K562 (cell line): Measurements from ENCODE around the gene EXOC7. TPM values are rescaled to one million over a fixed set of nuclear protein-coding genes. Genes with fewer than 3 reads are reported as not detected.

ENCODE experiments used
- ATAC-seq: fragments of 200-7000 bp; cut with Tn5 transposase; 3 replicates; pipeline ENCODE4 v1.9.1; 2020; ENCODE audit warnings: moderate library complexity
- BruUV-seq: library from RNA; stranded (reverse); fragments of 400-500 nt; replicated peaks from 2 replicates; lab custom pipeline; 2021; lab: Mats Ljungman, UMichigan
- CTCF ChIA-PET: fragments of 300-600 bp; formaldehyde crosslinking; extraction: SDS; loops from one replicate; lab custom pipeline; 2021; ENCODE audit warnings: low intra/inter-chr PET ratio; lab: Yijun Ruan, JAX
- POLR2A ChIA-PET: fragments of 300-600, 350-650 bp; sonication (Branson Sonifier 250); formaldehyde crosslinking; extraction: SDS; loops from one replicate; lab custom pipeline; 2021; ENCODE audit warnings: antibody characterized with exemption, inconsistent platforms; lab: Yijun Ruan, JAX
- DNase-seq, 4 experiments: peaks; one replicate each; pipeline versions ENCODE4 v3.0.0 to v3.0.0-alpha.2; 2011 to 2018; ENCODE audit warnings: low spot score in 3 of 4, mixed read lengths in 3 of 4; ENCODE audit errors: extremely low read depth in 1 of 4
- FAIRE-seq: peaks from 2 replicates; lab custom pipeline; 2011; peaks lifted over from hg19 to GRCh38; lab: Jason Lieb, UNC
- H2AFZ ChIP-seq: 2 replicates; pipeline ENCODE4 v1.6.0; 2011; ENCODE audit warnings: low read depth, low read length, control low read depth, inconsistent platforms
- H3K27ac ChIP-seq: fragments of 200-600 bp; 3 replicates; pipeline ENCODE4 v1.8.0; 2011; ENCODE audit warnings: low read depth, mild to moderate bottlenecking, control low read depth, inconsistent platforms, low read length, moderate library complexity, mixed read lengths; ENCODE audit errors: extremely low read depth
- H3K27me3 ChIP-seq, 2 experiments: fragments of 300-600 bp in 1 of 2; 2 replicates in 1 of 2; 3 replicates in 1 of 2; pipeline versions ENCODE4 v1.6.0 to v1.8.0; 2011; ENCODE audit warnings: inconsistent platforms in 2 of 2, low read length in 2 of 2, mild to moderate bottlenecking in 1 of 2, mixed read lengths in 1 of 2, moderate library complexity in 1 of 2; ENCODE audit not compliant: control insufficient read depth in 2 of 2, insufficient read depth in 2 of 2
- H3K36me3 ChIP-seq: fragments of 300-600 bp; 3 replicates; pipeline ENCODE4 v1.8.0; 2011; ENCODE audit warnings: mild to moderate bottlenecking, low read length, inconsistent platforms; ENCODE audit not compliant: control insufficient read depth, insufficient read depth
- H3K4me1 ChIP-seq, 2 experiments: fragments of 200-600 bp in 1 of 2; replicated peaks in 1 of 2; 2 replicates in 1 of 2; 3 replicates in 1 of 2; pipeline versions ENCODE4 v1.5.1 to v1.8.0; 2011; ENCODE audit warnings: inconsistent platforms in 2 of 2, low read length in 2 of 2, mild to moderate bottlenecking in 1 of 2, mixed read lengths in 1 of 2, moderate library complexity in 1 of 2; ENCODE audit not compliant: control insufficient read depth in 2 of 2, insufficient read depth in 2 of 2
- H3K4me2 ChIP-seq: 2 replicates; pipeline ENCODE4 v1.6.1; 2011; ENCODE audit warnings: low read length, control low read depth, inconsistent platforms, mixed read lengths; ENCODE audit not compliant: insufficient read depth
- H3K4me3 ChIP-seq: fragments of 200-600 bp; sonication (generic), shearing (Covaris generic); 2 replicates; pipeline ENCODE4 v1.5.1; 2016; ENCODE audit warnings: control low read depth, inconsistent platforms
- H3K79me2 ChIP-seq: fragments of 200-600 bp; 3 replicates; pipeline ENCODE4 v1.8.0; 2011; ENCODE audit warnings: low read length, inconsistent platforms; ENCODE audit not compliant: control insufficient read depth, insufficient read depth
- H3K9ac ChIP-seq, 2 experiments: 2 replicates each; pipeline versions ENCODE4 v1.6.0 to v1.6.1; 2011; ENCODE audit warnings: low read depth in 2 of 2, low read length in 2 of 2, control low read depth in 1 of 2, inconsistent platforms in 1 of 2, mild to moderate bottlenecking in 1 of 2, mixed read lengths in 1 of 2; ENCODE audit not compliant: insufficient read depth in 1 of 2
- H3K9me1 ChIP-seq: one replicate; pipeline ENCODE4 v1.6.0; 2011; ENCODE audit warnings: inconsistent platforms, mild to moderate bottlenecking, low read length, moderate library complexity; ENCODE audit not compliant: control insufficient read depth, insufficient read depth
- H3K9me3 ChIP-seq: replicated peaks from 2 replicates; pipeline ENCODE4 v1.5.1; 2011; ENCODE audit warnings: low read depth, low read length, inconsistent platforms; ENCODE audit not compliant: control insufficient read depth, insufficient read depth
- H4K20me1 ChIP-seq: replicated peaks from 2 replicates; pipeline ENCODE4 v1.6.1; 2011; ENCODE audit warnings: low read length, inconsistent platforms, mixed read lengths; ENCODE audit not compliant: control insufficient read depth, insufficient read depth
- CBX8 ChIP-seq: fragments of 200-600 bp; sonication (generic); IDR thresholded peaks from 2 replicates; pipeline ENCODE4 v1.6.1; 2012; ENCODE audit warnings: borderline replicate concordance, mixed run types, low read depth, mild to moderate bottlenecking, moderate library complexity, mixed read lengths, low read length, control low read depth, inconsistent platforms; ENCODE audit not compliant: poor library complexity, severe bottlenecking; ENCODE audit errors: extremely low read depth
- EP300 ChIP-seq: IDR thresholded peaks from 2 replicates; pipeline ENCODE4 v1.6.1; 2012; ENCODE audit warnings: low read length, improper control_type of control experiment
- HNRNPK ChIP-seq: fragments of 200-400 bp; formaldehyde crosslinking; IDR thresholded peaks from one replicate; pipeline ENCODE4 v1.6.1; 2018; ENCODE audit warnings: mild to moderate bottlenecking, low read depth, low read length; ENCODE audit not compliant: poor library complexity, severe bottlenecking
- KLF16 ChIP-seq: IDR thresholded peaks from 2 replicates; pipeline ENCODE4 v1.6.1; 2016; ENCODE audit warnings: antibody characterized with exemption
- SREBF2 ChIP-seq: sonication (generic); formaldehyde crosslinking; IDR thresholded peaks from 2 replicates; pipeline ENCODE4 v1.4.0; 2020; ENCODE audit warnings: mild to moderate bottlenecking, missing genetic modification reagents
- ZBTB33 ChIP-seq: sonication (generic); formaldehyde crosslinking; IDR thresholded peaks from 2 replicates; pipeline ENCODE4 v1.8.1; 2023; ENCODE audit warnings: mild to moderate bottlenecking, missing genetic modification reagents
- WGBS: fragments of 100-300 bp; shearing (Covaris generic); methylation state at CpG from one replicate; pipeline ENCODE4 v1.1.6; 2016; ENCODE audit warnings: low coverage, mixed read lengths; ENCODE audit not compliant: insufficient coverage; ENCODE audit errors: missing lambda C conversion rate; 5-methylcytosine and 5-hydroxymethylcytosine counted together
- in situ Hi-C: fragments of 300-500 bp; cut with MboI; formaldehyde crosslinking; loops from 4 replicates; pipeline ENCODE4 v1.15.0; 2018; ENCODE audit warnings: inconsistent platforms, mixed read lengths
- intact Hi-C: fragments of 100-400 bp; cut with micrococcal nuclease; formaldehyde crosslinking; loops from 2 replicates; pipeline ENCODE4 v1.14.2; 2022
- polyA plus RNA-seq, 8 experiments: library from polyadenylated mRNA; depleted of rRNA in 4 of 8; stranded (reverse) in 5 of 8; unstranded in 3 of 8; fragments of >200 nt; fragmentation: Nextera tagmentation in 2 of 8; fragmentation: Illumina TruSeq in 1 of 8; extraction: Ambion mirVana in 2 of 8; extraction: Trizol in 1 of 8; gene quantifications; 2 replicates each; pipeline versions ENCODE4 v1.2.1 to v1.2.3, GENCODE V29; 2011 to 2014; ENCODE audit warnings: inconsistent platforms in 1 of 8, missing spikeins in 1 of 8
- total RNA-seq, 7 experiments: library from RNA; depleted of rRNA in 6 of 7; stranded (reverse); fragments of >200 nt in 6 of 7; fragmentation: Illumina TruSeq in 2 of 7; extraction: Trizol in 2 of 7; gene quantifications; 2 replicates each; pipeline versions ENCODE4 v1.2.1 to v1.2.3, GENCODE V29; 2011 to 2021; ENCODE audit warnings: low replicate concordance in 1 of 7
- TF ChIP-seq, protein P1 (sequence below): fragments of 150-350 bp; IDR thresholded peaks from 2 replicates; pipeline ENCODE4 v1.6.1; 2014; ENCODE audit warnings: low read depth, mild to moderate bottlenecking, low read length, borderline replicate concordance

Gene EXOC7
- total and polyA plus RNA-seq, 9 of the 15 experiments (the other 6 are each of a cell fraction or from before 2014, with no cell fraction given) = 18.6 to 57.0 (median 35.0) TPM

DNA sequence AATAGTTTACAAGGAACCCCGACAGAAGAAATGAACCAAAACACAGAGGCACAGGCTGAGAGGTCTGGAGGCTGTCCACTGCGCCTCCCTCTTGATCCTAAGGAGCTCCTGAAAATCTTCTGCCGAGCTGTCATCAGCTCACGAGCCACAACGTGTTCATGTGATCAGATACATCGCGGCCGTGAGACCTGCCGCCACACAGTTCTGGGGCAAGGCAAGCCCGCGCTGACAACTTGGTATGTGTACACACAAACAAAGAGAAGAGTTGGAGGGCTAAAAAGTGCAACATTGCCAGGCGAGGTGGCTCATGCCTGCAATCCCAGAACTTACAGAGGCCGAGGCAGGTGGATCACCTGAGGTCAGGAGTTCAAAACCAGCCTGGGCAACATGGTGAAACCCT is 7.6 kb downstream of the EXOC7 start:
- Histone ChIP-seq H3K9me1 (no peaks in the 10 kb centered on the region), H3K27me3 (no peaks in the 10 kb centered on the region), H3K4me2 (no peak overlapping the region), H3K27ac (no peak overlapping the region), H3K36me3 (peaks cover 64% of the 10 kb centered on the region; the same call in 2 of the 3 replicates), H4K20me1 (no peaks in the 10 kb centered on the region; the same call in 1 of the 2 replicates), H3K9ac (no peak overlapping the region), H3K9me3 (no peaks in the 10 kb centered on the region), H2AFZ (no peak overlapping the region), H3K4me1 (peaks cover 9 to 10% of the 10 kb centered on the region in 2 experiments; a peak in 3 of 5 replicates), H3K4me3 (no peak overlapping the region), H3K79me2 (no peaks in the 10 kb centered on the region)
- TF ChIP-seq ZBTB33 (CRISPR knock-in tag) (peak; percentile 81), HNRNPK (no peak), EP300 (no peak), KLF16 (no peak), CBX8 (no peak), SREBF2 (no peak)
- TF ChIP-seq, protein P1, sequence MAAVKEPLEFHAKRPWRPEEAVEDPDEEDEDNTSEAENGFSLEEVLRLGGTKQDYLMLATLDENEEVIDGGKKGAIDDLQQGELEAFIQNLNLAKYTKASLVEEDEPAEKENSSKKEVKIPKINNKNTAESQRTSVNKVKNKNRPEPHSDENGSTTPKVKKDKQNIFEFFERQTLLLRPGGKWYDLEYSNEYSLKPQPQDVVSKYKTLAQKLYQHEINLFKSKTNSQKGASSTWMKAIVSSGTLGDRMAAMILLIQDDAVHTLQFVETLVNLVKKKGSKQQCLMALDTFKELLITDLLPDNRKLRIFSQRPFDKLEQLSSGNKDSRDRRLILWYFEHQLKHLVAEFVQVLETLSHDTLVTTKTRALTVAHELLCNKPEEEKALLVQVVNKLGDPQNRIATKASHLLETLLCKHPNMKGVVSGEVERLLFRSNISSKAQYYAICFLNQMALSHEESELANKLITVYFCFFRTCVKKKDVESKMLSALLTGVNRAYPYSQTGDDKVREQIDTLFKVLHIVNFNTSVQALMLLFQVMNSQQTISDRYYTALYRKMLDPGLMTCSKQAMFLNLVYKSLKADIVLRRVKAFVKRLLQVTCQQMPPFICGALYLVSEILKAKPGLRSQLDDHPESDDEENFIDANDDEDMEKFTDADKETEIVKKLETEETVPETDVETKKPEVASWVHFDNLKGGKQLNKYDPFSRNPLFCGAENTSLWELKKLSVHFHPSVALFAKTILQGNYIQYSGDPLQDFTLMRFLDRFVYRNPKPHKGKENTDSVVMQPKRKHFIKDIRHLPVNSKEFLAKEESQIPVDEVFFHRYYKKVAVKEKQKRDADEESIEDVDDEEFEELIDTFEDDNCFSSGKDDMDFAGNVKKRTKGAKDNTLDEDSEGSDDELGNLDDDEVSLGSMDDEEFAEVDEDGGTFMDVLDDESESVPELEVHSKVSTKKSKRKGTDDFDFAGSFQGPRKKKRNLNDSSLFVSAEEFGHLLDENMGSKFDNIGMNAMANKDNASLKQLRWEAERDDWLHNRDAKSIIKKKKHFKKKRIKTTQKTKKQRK = no peak
- in situ Hi-C loops = no loop called here
- no peak for DNase-seq
- ATAC-seq = no peak
- WGBS = 84% methylated on average over 9 of the region's 13 CpGs
- intact Hi-C loops = no loop called here
- no TSS peak for BruUV-seq
- ChIA-PET POLR2A (interaction anchor here (1.5 kb wide), 1 partner anchor 9 kb away, joined by 4 read pairs; no protein-coding TSS in a partner anchor), CTCF (no interaction called here)
- no peak for FAIRE-seq
